Measurements from ENCODE around the gene CCDC40.

DNA sequence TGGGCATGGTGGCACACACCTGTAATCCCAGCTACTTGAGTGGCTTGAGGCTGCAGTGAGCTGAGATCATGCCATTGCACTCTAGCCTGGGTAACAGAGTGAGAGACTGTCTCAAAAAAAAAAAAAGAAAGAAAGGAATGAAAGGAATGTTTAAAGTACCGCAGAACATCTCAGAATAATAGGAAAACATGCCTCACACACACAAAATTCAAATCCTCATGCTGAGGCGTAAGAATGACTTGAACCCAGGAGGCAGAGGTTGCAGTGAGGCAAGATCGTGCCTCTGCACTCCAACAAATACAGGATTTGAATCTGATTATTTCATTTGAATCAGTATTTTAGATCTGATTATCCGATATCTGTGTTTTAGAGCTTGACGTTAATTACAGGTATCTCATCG is 43.6 kb downstream of the CCDC40 start:
- TF ChIP-seq, protein P1, sequence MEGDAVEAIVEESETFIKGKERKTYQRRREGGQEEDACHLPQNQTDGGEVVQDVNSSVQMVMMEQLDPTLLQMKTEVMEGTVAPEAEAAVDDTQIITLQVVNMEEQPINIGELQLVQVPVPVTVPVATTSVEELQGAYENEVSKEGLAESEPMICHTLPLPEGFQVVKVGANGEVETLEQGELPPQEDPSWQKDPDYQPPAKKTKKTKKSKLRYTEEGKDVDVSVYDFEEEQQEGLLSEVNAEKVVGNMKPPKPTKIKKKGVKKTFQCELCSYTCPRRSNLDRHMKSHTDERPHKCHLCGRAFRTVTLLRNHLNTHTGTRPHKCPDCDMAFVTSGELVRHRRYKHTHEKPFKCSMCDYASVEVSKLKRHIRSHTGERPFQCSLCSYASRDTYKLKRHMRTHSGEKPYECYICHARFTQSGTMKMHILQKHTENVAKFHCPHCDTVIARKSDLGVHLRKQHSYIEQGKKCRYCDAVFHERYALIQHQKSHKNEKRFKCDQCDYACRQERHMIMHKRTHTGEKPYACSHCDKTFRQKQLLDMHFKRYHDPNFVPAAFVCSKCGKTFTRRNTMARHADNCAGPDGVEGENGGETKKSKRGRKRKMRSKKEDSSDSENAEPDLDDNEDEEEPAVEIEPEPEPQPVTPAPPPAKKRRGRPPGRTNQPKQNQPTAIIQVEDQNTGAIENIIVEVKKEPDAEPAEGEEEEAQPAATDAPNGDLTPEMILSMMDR (IDR thresholded peaks at IDR 0.05), result no peak
- no peak for TF ChIP-seq EZH2 (IDR thresholded peaks at IDR 0.05; ENCODE audit: borderline replicate concordance, insufficient read depth, low read depth, low read length, poor library complexity, severe bottlenecking)

Measured in B cell (primary cell).